ENCODE results near the gene RANBP9.
A peak's percentile ranks its signal among the peaks of the same experiment; 100 is the strongest.

RANBP9 gene

DNA sequence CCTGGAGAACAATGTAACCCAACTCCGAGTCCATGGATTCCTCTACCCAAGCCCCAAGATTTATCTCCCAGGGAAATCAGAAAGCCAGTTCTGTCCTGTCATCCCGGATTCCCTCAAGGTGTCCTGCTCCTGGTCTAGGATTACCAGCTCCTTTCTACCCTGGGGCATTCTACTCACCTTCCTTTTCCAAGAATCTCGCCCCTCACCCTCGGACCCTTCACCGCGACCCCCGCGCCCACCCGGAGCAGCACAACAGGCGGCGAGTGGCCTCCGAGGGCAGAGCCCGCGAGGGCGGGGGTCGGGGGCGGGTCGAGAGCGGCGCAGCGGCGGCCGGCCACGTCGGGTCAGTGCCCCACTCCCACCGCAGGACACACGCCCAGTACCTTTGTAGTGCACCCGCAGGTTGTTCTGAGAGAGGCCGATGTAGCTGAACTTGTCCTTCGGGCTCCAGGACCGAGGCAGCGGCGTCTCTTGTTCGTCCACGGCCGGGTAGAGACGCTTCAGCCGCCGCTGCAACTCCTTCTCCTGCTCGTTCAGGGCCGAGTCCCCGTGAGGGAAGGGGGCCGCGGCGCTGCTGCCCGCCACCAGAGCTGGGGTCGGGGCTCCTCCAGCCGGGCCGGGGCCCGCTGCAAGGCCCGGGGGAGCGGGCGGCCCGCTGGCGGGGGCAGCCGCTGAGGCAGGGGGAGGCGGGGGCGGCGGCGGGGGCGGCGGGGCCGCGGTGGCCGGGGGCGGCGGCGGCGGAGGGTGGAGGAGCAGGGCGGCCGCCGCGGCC, 897 bp downstream of the RANBP9 start:
- DNase-seq: no peak

DNA sequence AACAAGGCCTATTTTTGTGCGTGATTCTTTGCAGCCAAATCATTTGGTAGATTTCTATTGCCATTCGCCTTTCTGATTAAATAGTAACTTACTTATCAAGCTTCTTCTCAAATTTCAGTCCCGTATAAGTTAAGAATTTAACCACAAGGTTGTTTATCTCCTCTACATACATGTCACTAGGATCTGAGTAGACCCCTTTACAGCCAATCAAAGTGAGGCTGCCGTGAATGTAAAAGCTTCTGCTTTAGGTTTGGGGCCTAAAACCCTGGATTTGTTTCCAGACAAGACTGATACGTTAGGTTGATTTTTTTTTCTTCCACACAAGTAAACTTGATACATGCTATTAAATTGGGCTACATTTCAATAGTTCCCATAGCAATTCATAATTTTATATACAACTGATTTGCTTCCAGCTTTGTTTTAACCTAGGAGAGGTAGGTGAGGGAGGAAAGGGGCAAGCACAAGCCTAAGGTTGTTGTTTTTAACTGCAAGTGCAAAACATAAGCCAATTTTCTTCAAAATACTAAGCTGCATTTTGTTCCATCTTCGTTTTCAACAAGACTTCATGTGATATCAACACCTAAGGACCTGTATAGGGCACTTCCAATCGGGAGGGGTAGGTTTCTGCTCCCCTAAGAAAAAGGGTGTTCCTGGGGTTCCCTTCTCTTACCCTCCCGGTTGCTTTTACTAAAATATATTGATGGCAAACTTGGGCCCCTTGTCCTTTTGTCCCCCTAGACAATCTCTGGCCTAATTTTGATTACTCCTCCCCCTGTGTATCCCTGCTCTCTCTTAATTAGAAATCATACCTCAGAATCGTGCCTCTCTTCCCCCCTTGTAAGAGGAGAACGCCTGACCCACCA, 1.7 kb downstream of the RANBP9 start:
- DNase-seq: peak; percentile 21

DNA sequence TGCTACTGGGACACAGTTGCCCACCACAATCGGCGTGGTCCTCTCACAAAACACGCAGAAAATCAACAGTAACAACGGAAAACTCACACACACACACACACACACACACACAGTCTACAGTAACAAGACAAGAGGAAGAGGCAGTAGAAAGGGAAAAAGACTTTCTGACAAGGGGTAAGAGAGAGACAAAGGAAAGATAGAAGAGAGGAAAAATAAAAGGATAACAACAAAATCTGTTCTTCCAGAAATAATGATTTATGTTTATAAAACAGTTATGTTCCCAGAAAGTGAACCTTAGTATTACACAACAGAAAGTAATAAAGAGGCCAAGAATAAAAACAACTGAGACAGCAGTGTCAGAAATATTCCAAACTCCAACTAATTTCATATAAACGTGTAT, 2.9 kb downstream of the RANBP9 start:
- no peak for DNase-seq

DNA sequence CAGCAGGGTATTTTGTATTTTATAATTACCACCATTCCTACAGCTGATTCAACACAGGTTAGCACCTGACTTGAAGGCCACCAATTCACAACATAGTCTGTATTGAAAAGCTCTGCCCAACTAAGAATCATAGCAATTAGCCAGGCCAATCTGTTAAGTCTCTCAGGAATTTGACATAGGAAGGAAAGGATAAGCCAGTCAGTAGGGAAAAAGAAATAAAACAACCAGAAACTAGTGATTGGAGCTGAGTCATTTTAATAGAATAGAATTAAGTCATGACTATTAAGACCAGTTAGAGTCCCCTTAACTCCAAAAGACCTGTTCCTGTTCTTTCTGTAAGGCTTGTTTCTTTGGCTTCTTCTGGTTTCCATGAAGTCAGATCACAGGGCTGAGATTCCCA, 8.1 kb downstream of the RANBP9 start:
- no peak for DNase-seq

DNA sequence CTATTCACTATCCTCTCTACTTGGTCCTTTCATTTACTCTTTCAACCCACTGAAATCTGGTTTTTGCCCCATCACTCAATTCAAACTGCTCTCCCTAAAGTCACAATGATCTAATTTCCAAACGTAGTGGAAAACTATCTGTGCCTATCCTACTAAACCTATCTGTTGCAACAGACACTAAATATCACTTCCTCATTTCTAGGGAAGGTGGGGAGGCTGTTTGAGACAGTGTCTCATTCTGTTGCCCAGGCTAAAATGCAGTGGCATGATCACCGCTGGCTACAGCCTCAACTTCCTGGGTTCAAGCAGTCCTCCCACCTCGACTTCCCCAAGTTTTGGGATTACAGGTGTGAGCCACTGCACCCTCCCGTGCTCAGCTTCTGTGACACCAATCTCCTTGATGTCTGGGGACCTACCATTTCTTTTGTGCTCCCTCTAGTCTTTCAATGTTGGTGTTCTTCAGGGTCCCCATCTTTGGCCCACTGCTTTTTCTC, 8.8 kb downstream of the RANBP9 start:
- no peak for DNase-seq

DNA sequence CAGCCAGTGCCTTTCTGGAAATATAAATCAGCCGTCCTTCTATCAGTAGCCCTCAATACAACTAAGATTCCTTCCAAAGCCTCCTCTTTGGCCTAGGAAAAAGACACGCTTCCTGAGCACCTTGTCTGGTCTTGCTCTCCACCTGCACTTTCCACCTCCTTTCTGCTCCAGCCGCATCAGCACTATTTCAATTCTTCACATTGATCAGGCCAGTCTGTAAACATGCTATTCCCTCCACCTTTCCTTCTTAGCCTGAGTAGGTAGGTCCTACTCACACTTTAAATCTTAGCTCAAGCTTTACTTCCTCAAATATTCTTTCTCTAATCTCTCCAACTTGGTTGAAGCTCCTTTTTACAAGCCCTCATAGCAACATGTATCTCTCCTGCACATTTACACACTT, 11.4 kb downstream of the RANBP9 start:
- DNase-seq: no peak

DNA sequence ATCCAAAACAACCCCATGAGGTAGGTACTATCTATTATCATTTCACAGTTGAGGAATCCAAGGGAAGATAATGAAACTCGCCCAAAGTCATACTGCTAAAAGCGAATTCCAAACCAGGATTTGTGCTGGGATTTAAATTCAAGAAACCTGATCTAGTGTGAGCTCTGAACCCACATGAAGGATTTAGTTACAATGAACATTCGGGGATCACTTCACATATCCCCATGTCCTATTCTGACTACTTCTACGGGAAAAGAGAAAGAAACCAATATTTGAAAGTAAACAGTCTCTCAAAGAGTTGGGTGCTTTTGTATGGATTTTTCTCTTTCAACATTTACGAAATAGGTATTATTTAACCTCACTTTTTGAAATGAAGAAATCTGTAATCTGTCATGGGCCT, 12.9 kb downstream of the RANBP9 start:
- DNase-seq: no peak

DNA sequence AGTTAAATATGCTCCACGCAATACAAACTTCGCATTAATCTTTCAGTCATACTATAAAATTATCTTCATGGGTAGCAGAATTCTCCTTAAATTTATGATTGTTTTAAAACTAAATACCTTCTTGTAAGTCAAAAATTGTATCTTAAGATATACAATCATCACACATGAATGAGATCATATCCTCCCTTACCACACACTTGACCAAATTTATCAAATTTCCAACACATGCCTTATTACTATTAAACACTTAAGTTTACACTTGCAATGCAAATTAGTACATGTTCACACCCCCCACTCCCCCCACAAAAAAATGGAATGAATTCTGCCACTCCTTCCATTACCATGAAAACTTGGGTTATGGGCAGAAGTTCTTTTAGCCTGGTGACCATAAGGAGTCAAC, 13.8 kb downstream of the RANBP9 start:
- no peak for DNase-seq

DNA sequence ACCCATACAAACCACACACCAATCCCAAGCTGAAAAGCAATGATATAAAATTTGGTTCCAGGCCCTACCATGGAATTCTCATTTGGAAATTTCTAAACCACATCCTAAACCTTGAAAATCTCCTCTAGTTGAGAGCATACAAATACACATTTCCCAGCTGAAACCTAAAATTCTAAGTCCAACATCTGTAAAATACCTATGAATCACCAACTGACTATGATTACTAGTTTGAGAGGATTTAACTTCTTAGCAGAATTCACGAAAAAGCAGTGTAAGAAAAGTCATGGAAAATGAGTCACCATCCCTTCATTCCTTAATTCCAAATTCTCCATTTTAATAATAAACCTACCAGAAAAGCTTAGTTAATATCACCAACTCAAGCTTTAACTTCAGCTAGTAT, 15.4 kb downstream of the RANBP9 start:
- no peak for DNase-seq

DNA sequence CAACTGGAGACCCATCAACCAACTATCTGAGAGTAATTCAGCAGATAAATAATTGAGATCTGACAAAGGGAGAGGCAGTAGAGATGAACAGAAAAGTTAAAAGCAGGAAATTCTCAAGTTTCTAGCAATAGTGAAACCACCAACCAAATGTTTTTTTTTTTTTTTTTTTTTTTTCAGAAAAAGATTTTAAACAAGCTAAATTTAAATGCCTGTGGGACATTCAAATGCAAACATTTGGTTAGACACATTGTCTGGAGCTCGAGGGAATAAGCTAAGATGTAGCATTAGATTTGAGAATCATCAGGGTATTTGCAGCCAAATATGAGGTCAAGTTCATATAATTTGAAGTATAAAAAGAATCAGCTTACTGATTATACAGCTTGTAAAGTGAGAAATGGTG, 16.4 kb downstream of the RANBP9 start:
- no peak for DNase-seq

DNA sequence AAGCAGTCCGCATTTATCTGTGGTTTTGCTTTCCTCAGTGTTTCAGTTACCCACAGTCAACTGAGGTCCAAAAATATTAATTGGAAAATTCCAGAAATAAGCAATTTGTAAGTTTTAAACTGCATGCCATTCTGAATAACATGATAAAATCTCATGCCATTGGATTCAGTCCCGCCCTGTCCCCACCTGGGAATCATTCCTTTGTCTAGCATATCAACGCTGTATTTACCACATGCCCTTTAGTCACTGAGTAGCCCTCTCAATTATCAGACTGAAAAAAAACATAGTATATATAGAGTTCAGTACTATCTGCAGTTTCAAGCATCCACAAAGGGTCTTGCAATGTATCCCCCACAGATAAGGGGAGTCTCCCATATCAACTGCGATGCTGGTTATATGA, 17.1 kb downstream of the RANBP9 start:
- no peak for DNase-seq

DNA sequence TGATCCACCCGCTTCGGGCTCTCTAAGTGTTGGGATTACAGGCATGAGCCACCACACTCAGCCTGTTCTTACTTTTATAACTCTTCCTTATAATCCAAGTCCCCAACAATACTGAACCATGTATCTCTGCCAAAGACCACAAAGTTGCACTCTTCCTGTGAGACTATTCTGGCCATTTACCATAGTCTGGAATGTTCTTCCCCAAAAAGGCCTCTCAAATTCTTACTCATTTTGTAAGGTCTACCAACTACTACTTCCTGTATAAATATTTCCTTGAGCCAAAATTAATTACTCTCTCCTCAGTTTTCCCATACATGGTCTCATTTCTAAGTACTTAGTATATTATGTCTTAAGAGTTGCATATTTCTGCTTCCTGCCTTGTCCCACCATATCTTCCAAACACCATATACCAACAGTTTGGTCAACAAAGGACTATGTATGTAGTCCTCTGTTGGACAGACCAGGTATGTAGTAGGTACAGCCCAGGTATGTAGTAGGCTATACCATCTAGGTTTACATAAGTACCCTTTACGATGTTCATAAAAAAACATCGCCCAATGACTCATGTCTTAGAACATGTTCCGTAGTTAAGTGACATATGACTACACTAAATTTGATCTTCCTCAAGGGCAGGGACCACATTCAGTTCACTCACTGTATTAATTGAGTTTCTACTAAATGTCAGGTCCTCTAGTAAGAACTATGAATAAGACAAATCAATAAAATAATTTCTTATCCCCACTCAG, 22.0 kb downstream of the RANBP9 start:
- DNase-seq: no peak

DNA sequence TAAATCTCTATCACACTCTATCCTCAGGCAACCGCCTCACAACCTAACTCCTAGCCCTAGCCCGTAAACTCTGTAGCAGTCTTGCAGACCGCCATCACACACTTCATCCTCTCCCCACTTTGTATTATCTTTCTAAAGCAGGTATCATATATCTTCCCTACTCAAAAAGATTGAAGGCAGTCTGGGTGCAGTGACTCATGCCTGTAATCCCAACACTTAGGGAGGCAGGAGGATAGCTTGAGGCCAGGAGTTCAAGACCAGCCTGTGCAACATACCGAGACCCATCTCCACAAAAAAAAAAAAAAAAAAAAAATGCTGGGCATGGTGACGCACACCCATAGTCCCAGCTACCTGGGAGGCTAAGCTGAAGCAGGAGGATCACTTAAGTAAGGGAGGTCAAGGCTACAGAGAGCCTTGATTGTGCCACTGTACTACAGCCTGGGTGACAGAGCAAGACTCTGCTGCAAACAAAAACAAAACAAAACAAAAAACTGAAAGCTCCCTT, 22.9 kb downstream of the RANBP9 start:
- no peak for DNase-seq

DNA sequence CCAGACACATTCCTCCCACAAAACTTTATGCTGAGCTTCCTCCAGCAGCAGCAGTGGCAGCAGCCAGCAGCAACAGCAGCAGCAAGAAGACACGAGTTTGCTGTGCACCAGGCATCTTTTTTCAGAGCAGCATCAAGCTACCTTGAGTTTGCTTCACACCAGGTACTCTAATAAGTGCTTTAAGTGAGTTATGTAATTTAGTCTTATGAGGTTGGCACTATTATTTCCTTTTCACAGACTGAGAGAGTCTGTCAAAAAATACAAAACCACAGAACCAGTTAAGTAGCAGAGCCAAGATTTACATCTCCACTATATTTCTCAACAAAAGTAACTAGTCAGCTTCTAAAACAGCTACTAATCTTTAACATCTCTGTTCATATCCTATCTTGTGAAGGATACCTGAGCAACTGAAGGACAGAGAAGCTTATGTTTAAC, 23.7 kb downstream of the RANBP9 start:
- no peak for DNase-seq

DNA sequence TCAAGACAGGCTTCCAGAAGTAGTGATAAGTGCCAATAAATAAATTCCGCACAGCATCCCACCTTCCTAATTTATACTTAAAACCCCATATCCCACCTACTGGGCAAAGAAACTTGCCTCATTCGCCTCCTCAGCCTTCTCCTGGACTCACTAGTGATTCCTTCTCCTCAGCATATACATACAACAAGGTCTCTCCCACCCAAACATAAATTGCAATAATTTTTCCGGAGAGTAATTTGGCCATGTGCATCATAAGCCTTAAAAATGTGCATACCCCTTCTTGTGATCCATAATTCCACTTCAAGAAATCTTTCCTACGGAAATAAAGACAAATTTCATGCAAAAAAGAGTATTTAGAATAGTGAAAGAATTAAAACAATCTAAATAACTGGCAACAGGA, 26.8 kb downstream of the RANBP9 start:
- no peak for DNase-seq

DNA sequence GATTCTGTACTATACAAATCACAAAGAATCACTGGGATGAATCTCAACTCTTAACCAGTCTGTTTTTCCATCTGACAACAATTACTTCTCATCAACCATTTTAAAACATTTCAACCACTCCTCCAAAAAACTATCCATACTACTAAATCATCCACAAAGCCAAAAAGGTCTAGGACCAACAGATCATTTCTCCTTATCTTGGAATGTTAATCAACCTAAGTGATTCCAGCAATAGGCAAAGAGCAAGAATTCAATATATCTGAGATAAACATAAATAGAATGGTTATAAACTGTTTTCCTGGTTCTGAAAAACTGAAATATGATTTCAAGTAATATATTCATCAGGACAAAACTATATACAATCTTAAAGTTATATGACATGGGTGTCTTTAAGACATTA, 28.6 kb downstream of the RANBP9 start:
- no peak for DNase-seq

DNA sequence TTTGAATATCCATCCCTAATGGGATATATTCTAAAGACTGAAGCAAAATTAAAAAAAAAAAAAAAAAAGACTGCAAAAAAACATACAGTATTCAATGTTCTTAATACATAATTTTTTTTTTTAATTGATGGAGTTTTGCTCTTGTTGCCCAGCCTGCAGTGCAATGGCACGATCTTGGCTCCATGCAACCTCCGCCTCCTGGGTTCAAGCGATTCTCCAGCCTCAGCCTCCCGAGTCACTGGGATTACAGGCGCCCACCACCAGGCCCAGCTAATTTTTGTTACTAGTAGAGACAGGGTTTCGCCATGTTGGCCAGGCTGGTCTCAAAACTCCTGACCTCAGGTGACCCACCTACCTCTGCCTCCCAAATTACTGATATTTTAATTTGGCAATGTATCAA, 29.3 kb downstream of the RANBP9 start:
- no peak for DNase-seq

DNA sequence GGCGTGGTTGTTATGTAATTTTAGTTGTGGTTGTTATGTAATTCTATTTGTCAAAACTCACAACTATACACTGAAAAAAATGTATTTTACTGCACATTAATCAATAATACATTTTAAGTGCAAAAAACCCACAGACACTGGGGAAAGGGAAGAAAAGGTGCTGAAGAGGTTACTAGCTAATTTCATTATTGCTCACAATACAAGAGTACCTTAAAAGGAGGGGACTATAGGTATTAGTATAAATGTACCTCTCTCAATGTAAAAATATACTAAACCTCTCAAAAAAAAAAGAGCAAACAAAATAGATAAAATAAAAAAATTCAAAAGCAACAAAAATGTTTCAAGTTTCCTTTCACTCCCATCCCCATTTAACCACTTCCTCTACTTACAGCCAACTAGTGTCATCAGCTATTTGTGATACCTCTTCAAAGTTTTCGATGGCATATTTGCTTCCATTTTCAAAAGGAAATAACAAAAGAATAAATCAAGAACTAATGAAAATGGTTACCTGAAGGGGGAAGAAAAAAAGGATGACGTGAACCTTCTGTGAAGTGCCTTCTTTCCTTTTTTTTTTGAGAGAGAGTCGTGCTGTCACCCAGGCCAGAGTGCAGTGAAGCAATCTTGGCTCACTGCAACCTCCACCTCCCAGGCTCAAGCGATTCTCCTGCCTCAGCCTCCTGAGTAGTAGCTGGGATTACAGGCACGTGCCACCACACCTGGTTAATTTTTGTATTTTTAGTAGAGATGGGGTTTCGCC, 30.2 kb downstream of the RANBP9 start:
- DNase-seq: no peak

DNA sequence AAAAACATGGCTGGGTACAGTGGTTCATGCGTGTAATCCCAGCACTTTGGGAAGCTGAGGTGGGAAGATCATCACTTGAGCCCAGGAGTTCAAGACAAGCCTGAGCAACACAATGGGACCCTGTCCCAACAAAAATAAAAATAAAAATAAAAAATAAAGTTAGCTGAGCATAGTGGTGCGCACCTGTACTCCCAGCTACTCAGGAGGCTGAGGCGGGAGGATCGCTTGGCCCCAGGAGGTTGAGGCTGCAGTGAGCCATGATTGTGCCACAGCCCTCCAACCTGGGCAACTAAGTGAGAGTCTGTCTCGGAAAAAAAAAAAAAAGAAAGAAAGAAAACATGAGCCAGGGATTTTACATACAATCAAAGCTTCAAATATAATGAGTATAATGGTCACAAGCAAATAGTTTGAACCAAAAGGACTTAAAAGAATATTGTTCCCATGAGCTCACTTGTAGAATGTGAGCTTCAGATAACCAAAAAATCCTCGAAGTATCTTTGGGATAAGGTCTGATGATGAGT, 31.1 kb downstream of the RANBP9 start:
- no peak for DNase-seq

DNA sequence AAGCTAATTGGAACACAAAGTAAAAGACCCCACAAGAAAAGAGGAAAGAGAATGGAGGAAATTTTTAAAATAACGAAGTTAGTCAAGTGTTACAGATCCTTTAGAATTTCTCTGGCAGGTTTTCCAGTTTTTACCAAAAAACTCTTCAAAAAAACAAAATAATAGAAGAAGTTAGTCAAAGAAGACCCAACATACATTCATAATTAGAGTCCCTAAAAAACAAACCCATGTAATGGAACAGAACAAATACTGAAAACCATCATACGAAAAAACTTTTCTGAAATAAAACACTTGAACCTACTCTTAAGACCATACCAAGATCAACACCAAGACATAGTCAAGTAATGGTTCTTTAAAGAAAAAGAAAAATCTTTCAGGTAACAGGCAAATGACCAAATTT, 31.6 kb downstream of the RANBP9 start:
- no peak for DNase-seq

DNA sequence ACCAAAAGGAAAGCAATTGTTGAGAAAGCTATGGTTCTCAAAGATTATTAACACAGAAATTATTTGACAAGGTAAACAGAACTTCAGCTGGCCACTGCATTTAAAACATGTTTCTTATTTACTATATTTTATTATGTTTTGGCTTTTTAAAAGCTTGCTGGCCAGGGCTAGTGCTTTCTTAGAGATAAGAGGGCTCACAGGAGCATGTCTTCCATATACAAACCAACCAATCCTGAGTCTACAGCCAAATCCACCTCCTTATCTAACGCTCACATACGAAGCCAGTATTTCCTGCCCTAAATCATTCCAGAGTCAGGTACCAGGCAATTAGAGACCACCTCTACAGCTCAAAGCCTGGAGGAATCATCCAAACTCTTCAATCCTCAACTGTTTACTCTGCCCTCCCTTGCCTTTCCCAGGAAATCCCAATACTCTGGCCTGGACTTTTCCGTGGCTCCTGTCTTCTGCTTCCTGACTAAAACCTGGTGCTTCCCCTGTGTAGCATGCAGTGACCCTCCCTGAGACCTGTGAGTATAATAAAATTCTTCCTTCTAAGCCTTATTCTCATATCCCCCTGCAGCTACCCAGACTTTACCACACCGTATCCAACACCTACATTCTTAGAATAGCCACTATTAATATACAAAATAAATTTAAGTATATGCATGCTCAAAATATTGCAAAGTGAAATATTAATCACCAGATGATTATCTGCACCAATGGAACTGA, 33.2 kb downstream of the RANBP9 start:
- DNase-seq: no peak

DNA sequence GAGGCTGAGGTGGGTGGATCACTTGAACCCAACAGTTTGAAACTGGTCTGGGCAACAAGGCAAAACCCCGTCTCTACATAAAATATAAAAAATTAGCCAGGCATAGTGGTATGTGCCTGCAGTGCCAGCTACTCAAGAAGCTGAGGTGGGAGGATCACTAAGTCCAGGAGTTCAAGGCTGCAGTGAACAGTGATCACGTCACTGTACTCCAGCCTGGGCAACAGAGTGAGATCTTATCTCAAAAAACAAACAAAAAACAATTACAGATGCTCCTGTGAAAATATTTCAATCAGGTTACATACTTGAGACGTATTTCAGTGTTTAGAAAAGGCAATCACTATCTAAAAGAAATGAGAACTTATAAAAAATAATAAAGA, 33.8 kb downstream of the RANBP9 start:
- DNase-seq: no peak

All from NCI-H1694 treated with DMSO at 0.1 percent for 48 hours (cell line).